Islet precursor cell (in vitro differentiated cells): ENCODE measurements around the gene IER3.
"Not testable (repeated sequence)": the region's sequence is repeated elsewhere in the genome, so short reads cannot be mapped to it uniquely, and the experiment has no call there.

Source experiments
- DNase-seq: peaks from one replicate; pipeline ENCODE4 v3.0.0-alpha.2; 2018

Gene IER3

GRCh38 chr6:30747300-30747687 lies 2.9 kb upstream of the IER3 start:
- DNase-seq, result no peak

GRCh38 chr6:30743099-30744053 lies 971 bp downstream of the IER3 start:
- no peak for DNase-seq

DNA sequence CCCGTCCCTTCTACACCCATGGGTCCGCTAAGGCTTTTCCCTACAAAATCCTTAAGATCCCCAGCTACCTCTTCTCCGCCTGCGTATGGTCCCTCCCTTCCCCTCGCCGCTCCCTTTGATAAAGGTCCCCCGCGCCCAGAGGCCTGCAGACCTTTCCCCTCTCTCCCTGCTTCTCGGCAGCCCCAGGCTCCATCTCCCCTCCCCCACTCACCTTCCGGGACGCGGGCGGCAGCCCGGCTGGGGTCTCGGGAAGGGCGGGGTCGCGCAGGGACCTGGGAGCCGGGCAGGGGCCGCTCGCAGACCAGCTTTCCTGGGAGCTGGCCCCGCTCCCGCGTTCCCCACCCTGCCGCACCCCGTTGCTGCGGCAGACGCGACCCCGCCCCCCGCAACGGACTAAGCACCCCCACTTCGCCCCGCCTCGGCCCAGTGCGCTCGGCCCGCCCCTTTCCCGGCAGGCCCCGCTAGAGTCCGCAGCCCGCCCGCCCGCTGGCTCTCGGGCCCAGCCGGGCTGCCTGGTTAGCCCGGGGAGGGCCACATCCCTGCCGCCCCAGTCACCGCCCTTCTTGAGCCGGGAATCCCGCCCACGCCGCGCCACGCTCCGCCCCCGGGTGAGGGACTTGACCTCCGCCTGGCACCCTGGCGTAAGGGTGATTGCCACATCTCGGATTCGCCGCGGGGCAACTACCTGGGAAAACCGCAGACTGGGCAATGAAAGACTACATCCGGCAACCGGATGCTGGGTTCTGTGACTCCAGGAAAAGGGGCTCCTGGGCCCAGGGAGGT lies 1.8 kb downstream of the IER3 start, which contains the start of gene FLOT1:
FLOT1 (minus strand) TSS at position 372 of the 783 bp plus-strand sequence. CDS start 498 bp downstream, outside the sequence.
- peak; percentile 99 for DNase-seq

GRCh38 chr6:30741789-30742315 lies 2.5 kb downstream of the IER3 start:
- no peak for DNase-seq

- peak; percentile 54 for DNase-seq
Measured at GRCh38 chr6:30741063-30741779, 3.1 kb downstream of the IER3 start.

DNA sequence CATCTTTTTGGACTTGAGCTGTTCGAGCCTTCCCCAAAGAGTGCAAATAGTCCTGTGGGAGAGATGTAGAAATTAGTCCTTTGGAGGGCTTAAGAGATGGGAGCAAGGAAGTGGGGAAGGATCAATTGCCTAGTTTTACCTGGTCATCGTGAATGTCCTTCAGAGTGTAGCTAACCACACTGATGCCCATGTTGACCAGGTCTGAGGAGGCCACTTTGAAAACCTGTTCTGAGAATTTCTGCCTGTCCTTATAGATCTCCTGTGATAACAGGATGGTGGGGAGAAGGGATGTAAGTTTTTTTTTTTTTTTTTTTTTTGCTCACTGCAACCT lies 3.8 kb downstream of the IER3 start:
- DNase-seq, result no peak

DNA sequence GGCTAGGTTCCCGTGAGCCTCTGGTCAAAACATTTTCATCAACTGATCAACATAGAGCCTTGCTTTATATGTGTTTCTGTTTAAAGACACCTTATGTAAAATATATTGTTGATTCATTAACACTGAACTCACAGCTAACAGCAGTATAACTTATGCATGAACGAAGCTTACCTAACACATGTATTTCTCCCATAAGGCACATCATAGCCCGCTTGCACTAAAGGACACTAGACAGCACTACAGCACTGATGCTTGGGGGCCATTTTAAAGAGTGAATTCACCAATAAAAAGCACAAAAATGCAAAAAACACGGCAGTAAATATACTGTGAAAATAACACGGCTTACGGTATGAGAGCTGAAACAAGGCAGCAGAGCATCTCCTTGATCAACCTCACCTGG lies 5.8 kb downstream of the IER3 start:
- no peak for DNase-seq

DNA sequence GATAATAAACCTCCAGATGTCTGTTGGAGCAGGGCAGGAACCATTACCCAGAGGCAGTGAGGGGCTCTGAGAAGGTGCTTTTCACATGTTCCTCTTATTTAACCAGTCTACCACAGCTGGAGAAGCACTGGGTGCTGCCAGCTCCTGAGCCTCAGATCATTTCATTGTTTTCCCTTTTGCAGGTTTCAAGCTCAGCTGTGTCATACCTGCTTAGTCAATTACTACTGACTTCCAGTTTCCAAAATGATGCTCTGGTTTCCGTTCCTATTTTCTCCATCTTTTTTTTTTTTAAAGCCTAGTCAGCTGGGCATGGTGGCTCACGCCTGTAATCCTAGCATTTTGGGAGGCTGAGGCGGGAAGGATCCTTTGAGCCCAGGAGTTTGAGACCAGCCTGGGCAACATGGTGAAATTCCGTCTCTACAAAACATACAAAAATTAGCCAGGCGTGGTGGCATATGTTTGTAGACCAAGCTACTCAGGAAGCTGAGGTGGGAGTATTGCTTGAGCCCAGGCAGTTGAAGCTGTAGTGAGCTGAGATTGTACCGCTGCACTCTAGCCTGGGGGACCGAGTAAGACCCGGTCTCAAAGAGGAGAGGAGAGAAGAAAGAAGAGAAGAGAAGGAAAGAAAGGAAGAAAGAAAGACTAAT lies 8.6 kb downstream of the IER3 start:
- DNase-seq, result no peak

DNA sequence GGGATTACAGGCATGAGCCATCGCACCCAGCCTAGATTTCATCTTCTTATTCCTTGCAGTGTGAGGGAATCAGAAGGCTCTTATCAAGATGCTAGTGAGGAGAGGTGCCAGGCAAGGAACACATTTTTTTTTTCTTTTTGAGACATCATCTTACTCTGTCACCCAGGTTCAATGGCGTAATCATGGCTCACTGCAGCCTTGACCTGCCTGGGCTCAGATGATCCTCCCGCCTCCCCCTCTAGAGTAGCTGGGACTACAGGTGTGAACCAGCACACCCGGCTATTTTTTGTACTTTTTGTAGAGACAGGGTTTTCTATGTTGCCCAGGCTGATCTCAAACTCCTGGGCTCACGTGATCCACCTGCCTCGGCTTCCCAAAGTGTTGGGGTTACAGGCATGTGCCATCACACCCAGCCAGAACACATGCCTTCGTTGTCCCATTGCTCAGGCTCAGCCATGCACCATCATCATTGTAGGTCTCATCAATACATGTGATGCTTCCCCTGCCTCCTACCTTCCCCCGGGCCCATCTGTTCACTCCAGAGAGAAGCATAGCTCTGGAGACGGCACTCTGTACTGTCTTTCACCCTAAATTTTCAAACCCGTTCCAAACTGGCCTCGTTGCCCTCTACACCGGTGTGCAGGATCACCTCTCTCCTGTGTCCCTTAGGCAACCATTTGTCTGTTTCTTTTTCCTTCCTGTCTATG lies 12.0 kb downstream of the IER3 start:
- DNase-seq, result no peak

- DNase-seq, result peak; percentile 95
Measured at GRCh38 chr6:30730601-30731435, 13.5 kb downstream of the IER3 start.

DNA sequence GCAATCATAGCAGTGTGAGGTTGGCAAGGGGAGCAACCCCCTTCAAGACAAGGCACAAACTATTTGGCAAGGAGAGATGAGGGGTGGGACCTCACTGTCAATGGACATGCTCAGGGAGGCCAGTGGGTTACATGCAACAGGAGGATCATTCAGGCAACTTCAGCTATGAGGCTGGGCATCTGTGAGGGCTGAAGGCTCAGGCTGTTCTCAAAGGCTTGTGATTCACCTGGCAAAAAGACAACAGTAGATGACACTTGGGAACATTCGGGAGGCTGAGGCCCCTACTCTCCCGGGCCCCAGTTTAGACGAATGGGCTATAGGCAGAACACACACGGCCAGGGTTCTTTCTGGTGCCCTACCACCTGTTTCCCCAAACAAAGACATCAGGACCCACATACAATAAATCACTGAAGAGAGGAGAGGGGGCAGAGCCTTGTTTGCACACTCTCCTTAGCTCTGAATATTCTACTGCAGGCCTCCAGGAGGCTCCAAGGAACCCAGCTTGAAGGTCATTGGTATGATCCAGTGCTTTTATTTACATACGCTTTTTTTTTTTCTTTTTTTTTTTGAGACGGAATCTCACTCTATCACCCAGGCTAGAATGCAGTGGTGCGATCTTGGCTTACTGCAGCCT lies 16.3 kb downstream of the IER3 start:
- DNase-seq, result no peak

- no peak for DNase-seq
Measured at GRCh38 chr6:30726506-30727413, 17.6 kb downstream of the IER3 start.

DNA sequence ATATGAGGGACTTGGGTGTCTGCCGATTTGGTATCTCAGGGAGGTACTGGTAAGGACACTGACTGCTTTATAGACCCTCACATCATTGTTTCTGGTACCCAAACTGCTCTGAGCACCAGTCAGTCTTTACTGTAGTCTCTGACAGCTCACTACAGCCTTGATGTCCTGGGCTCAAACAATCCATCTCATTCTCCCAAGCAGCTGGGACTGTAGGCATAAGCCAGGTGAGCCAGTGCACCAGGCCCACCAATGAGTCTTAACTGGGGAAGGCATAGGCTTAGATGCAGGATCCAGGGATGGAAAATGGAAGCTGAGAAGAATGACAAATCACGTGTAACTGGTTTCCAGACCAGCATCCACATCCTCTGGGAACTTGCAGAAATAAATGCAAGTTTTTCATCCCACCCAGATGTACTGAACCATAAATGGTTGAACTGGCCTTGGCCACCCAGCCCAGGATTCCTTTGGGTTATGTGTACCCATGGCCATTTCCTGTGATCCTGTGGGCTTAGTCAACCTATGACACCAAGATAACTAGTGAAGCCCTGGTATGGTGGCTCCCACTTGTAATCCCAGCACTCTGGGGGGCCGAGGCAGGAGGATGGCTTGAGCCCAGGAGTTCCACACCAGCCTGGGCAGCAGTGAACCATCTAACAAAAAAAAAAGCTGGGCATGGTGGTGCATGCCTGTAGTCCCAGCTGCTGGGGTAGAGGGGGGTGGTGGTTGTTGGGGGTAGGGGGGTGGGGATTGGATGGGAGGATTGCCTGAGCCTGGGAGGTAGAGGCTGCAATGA lies 18.4 kb downstream of the IER3 start:
- no peak for DNase-seq

GRCh38 chr6:30724906-30725667 lies 19.3 kb downstream of the IER3 start:
- no peak for DNase-seq

GRCh38 chr6:30723843-30724741 lies 20.3 kb downstream of the IER3 start:
- DNase-seq, result not testable (repeated sequence)

DNA sequence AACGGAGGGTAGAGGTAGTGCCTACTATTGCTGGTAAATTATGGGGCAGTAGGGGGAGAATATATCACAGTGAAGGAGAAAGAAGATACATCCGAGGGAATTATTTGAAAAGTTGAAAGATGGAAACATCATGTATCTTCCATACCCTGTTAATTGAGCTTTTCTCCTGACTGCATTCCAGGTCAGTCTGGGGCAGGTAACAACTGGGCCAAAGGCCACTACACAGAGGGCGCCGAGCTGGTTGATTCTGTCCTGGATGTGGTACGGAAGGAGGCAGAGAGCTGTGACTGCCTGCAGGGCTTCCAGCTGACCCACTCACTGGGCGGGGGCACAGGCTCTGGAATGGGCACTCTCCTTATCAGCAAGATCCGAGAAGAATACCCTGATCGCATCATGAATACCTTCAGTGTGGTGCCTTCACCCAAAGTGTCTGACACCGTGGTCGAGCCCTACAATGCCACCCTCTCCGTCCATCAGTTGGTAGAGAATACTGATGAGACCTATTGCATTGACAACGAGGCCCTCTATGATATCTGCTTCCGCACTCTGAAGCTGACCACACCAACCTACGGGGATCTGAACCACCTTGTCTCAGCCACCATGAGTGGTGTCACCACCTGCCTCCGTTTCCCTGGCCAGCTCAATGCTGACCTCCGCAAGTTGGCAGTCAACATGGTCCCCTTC lies 21.0 kb downstream of the IER3 start:
- DNase-seq, result not testable (repeated sequence)
